Neural cell (in vitro differentiated cells): Measurements from ENCODE around the gene ZBTB14. TPM values are rescaled to one million over a fixed set of nuclear protein-coding genes. Genes with fewer than 3 reads are reported as not detected.

ENCODE experiments used
- H2AFZ ChIP-seq: fragments of 200-600, 300-800 bp; sonication (generic), shearing (Covaris generic); 2 replicates; pipeline ENCODE4 v1.6.0; 2014; ENCODE audit warnings: low read depth, mild to moderate bottlenecking, antibody characterized with exemption, low read length, moderate library complexity
- H3F3A ChIP-seq: fragments of 200-600 bp; shearing (Covaris generic); 2 replicates; pipeline ENCODE4 v1.6.1; 2016; ENCODE audit warnings: mild to moderate bottlenecking, moderate library complexity, mixed read lengths, antibody characterized with exemption, low read length; ENCODE audit not compliant: insufficient read depth, poor library complexity, severe bottlenecking
- H3K27ac ChIP-seq: fragments of 200-600, 300-800 bp; sonication (generic), shearing (Covaris generic); 2 replicates; pipeline ENCODE4 v1.5.1; 2014; ENCODE audit warnings: mild to moderate bottlenecking, low read length, moderate library complexity
- H3K27me3 ChIP-seq: fragments of 300-800, 200-600 bp; sonication (generic), shearing (Covaris generic); 2 replicates; pipeline ENCODE4 v1.6.0; 2014; ENCODE audit warnings: mild to moderate bottlenecking, low read depth, low read length, moderate library complexity; ENCODE audit not compliant: insufficient read depth
- H3K36me3 ChIP-seq: fragments of 300-800, 200-600 bp; sonication (generic), shearing (Covaris generic); 2 replicates; pipeline ENCODE4 v1.5.1; 2014; ENCODE audit warnings: mild to moderate bottlenecking, antibody characterized with exemption, low read length, moderate library complexity; ENCODE audit not compliant: insufficient read depth
- H3K4me2 ChIP-seq: fragments of 300-800, 200-600 bp; sonication (generic), shearing (Covaris generic); 2 replicates; pipeline ENCODE4 v1.6.0; 2014; ENCODE audit warnings: mild to moderate bottlenecking, low read length
- H3K4me3 ChIP-seq: fragments of 300-800, 200-600 bp; sonication (generic), shearing (Covaris generic); 2 replicates; pipeline ENCODE4 v1.5.1; 2014; ENCODE audit warnings: mild to moderate bottlenecking, low read length, moderate library complexity
- H3K79me2 ChIP-seq: fragments of 200-600 bp; shearing (Covaris generic); replicated peaks from 2 replicates; pipeline ENCODE4 v1.6.0; 2014; ENCODE audit warnings: mild to moderate bottlenecking, low read length, moderate library complexity; ENCODE audit not compliant: insufficient read depth
- H3K9ac ChIP-seq: fragments of 300-800, 200-600 bp; sonication (generic), shearing (Covaris generic); 2 replicates; pipeline ENCODE4 v1.6.1; 2016; ENCODE audit warnings: mild to moderate bottlenecking, low read length, mixed read lengths
- H3K9me2 ChIP-seq: fragments of 200-600 bp; shearing (Covaris generic); 2 replicates; pipeline ENCODE4 v1.6.1; 2016; ENCODE audit warnings: mild to moderate bottlenecking, low read length, mixed read lengths; ENCODE audit not compliant: insufficient read depth
- H3K9me3 ChIP-seq: fragments of 200-600, 300-800 bp; sonication (generic), shearing (Covaris generic); 2 replicates; pipeline ENCODE4 v1.6.1; 2016; ENCODE audit warnings: mild to moderate bottlenecking, mixed run types, low read length, moderate library complexity, mixed read lengths
- H4K20me1 ChIP-seq: fragments of 200-600 bp; shearing (Covaris generic); 2 replicates; pipeline ENCODE4 v1.6.1; 2016; ENCODE audit warnings: mild to moderate bottlenecking, mixed run types; ENCODE audit not compliant: insufficient read depth
- CTCF ChIP-seq: fragments of 450-650 bp; IDR thresholded peaks from 2 replicates; pipeline ENCODE4 v1.5.1; 2014; ENCODE audit warnings: antibody characterized with exemption, mild to moderate bottlenecking, moderate library complexity; ENCODE audit not compliant: poor library complexity, severe bottlenecking
- EP300 ChIP-seq: fragments of 450-650 bp; conservative IDR thresholded peaks from 2 replicates; pipeline ENCODE4 v1.6.1; 2014; ENCODE audit warnings: antibody characterized with exemption, mild to moderate bottlenecking, moderate library complexity; ENCODE audit not compliant: poor library complexity, severe bottlenecking
- EZH2 ChIP-seq: fragments of 200-600, 300-800 bp; shearing (Covaris generic), sonication (generic); IDR thresholded peaks from 2 replicates; pipeline ENCODE4 v1.6.1; 2014; ENCODE audit warnings: antibody characterized with exemption, low read length, borderline replicate concordance, mild to moderate bottlenecking; ENCODE audit not compliant: insufficient read depth, poor library complexity, severe bottlenecking
- MXI1 ChIP-seq: fragments of 450-650 bp; conservative IDR thresholded peaks from 2 replicates; pipeline ENCODE4 v1.6.1; 2014; ENCODE audit warnings: antibody characterized with exemption, mild to moderate bottlenecking; ENCODE audit not compliant: poor library complexity, severe bottlenecking
- POLR2AphosphoS5 ChIP-seq: IDR thresholded peaks from 2 replicates; pipeline ENCODE4 v1.6.1; 2012
- RAD21 ChIP-seq: fragments of 450-650 bp; conservative IDR thresholded peaks from 2 replicates; pipeline ENCODE4 v1.6.1; 2014; ENCODE audit warnings: antibody characterized with exemption, mild to moderate bottlenecking, moderate library complexity
- REST ChIP-seq: IDR thresholded peaks from 2 replicates; pipeline ENCODE4 v1.6.1; 2012; ENCODE audit warnings: borderline replicate concordance
- SMC3 ChIP-seq: fragments of 450-650 bp; conservative IDR thresholded peaks from 2 replicates; pipeline ENCODE4 v1.6.1; 2014; ENCODE audit warnings: antibody characterized with exemption, mild to moderate bottlenecking, moderate library complexity; ENCODE audit not compliant: poor library complexity
- TAF1 ChIP-seq: IDR thresholded peaks from 2 replicates; pipeline ENCODE4 v1.6.1; 2012; ENCODE audit warnings: low read depth
- polyA plus RNA-seq: library from polyadenylated mRNA; depleted of rRNA; stranded (reverse); fragments of >200 nt; gene quantifications from 2 replicates; pipeline ENCODE4 v1.2.3, GENCODE V29; 2014

ZBTB14 gene
- polyA plus RNA-seq, 1 donor from 2014 or later: 33.5 TPM

GRCh38 chr18:5288517-5288935 is 7.0 kb downstream of the ZBTB14 start:
- no peaks in the 10 kb centered on the region for H3F3A ChIP-seq
- no peak overlapping the region for H3K4me3 ChIP-seq
- H3K9me3 ChIP-seq: no peaks in the 10 kb centered on the region
- no peak overlapping the region for H3K9ac ChIP-seq
- H3K9me2 ChIP-seq: no peaks in the 10 kb centered on the region
- H4K20me1 ChIP-seq: no peaks in the 10 kb centered on the region
- no peak overlapping the region for H3K4me2 ChIP-seq
- H2AFZ ChIP-seq: no peak overlapping the region
- TF ChIP-seq SMC3: no peak
- TF ChIP-seq EZH2: no peak
- peaks cover 4% of the 10 kb centered on the region for H3K36me3 ChIP-seq
- no peaks in the 10 kb centered on the region for H3K79me2 ChIP-seq
- H3K27ac ChIP-seq: no peak overlapping the region
- H3K27me3 ChIP-seq: no peaks in the 10 kb centered on the region

GRCh38 chr18:5287854-5288253 is 7.7 kb downstream of the ZBTB14 start:
- no peak for TF ChIP-seq POLR2AphosphoS5
- TF ChIP-seq RAD21: no peak
- TF ChIP-seq EP300: no peak
- TF ChIP-seq REST: no peak
- no peak for TF ChIP-seq MXI1
- TF ChIP-seq EZH2: no peak
- no peak for TF ChIP-seq CTCF
- no peak for TF ChIP-seq SMC3
- TF ChIP-seq TAF1: no peak
- peaks cover 4% of the 10 kb centered on the region for H3K36me3 ChIP-seq
- H2AFZ ChIP-seq: no peak overlapping the region
- no peak overlapping the region for H3K4me3 ChIP-seq
- H3F3A ChIP-seq: no peaks in the 10 kb centered on the region
- H3K27me3 ChIP-seq: no peaks in the 10 kb centered on the region
- no peaks in the 10 kb centered on the region for H3K9me2 ChIP-seq
- H3K9me3 ChIP-seq: no peaks in the 10 kb centered on the region
- no peak overlapping the region for H3K27ac ChIP-seq
- H3K79me2 ChIP-seq: no peaks in the 10 kb centered on the region
- no peaks in the 10 kb centered on the region for H4K20me1 ChIP-seq
- no peak overlapping the region for H3K9ac ChIP-seq
- no peak overlapping the region for H3K4me2 ChIP-seq

GRCh38 chr18:5286525-5286924 is 9.0 kb downstream of the ZBTB14 start:
- no peak overlapping the region for H2AFZ ChIP-seq
- TF ChIP-seq EZH2: no peak
- TF ChIP-seq MXI1: no peak
- TF ChIP-seq POLR2AphosphoS5: no peak
- no peak for TF ChIP-seq TAF1
- TF ChIP-seq CTCF: no peak
- TF ChIP-seq SMC3: no peak
- TF ChIP-seq EP300: no peak
- no peak for TF ChIP-seq RAD21
- TF ChIP-seq REST: no peak
- H3K36me3 ChIP-seq: peaks cover 4% of the 10 kb centered on the region
- no peak overlapping the region for H3K27ac ChIP-seq
- no peaks in the 10 kb centered on the region for H3F3A ChIP-seq
- H3K9me3 ChIP-seq: no peaks in the 10 kb centered on the region
- no peaks in the 10 kb centered on the region for H4K20me1 ChIP-seq
- H3K4me2 ChIP-seq: no peak overlapping the region
- H3K27me3 ChIP-seq: no peaks in the 10 kb centered on the region
- H3K9ac ChIP-seq: no peak overlapping the region
- H3K79me2 ChIP-seq: no peaks in the 10 kb centered on the region
- H3K9me2 ChIP-seq: no peaks in the 10 kb centered on the region
- no peak overlapping the region for H3K4me3 ChIP-seq
